ENCODE data around the gene CCDC178. TPM values are rescaled to one million over a fixed set of nuclear protein-coding genes. Genes with fewer than 3 reads are reported as not detected.

Gene CCDC178
- total RNA-seq, 1 experiment from 2014 or later, result not detected

DNA sequence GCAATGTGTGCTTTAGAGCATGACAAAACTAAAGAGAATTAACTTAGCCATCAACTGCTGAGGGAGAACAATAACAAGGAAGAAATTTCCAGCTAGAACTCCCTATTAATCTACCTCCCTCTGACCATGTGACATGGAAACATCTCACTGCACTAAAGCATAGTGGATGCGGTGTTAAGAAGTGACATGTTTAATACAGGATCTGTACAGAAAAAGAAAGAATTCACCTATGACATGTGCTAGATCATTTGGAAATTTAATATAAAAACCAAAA, 465.4 kb downstream of the CCDC178 start:
- ChIA-PET RAD21 (ENCODE audit: low non-redundant PET in 1 of 2, low total read pairs in 2 of 2, uncharacterized antibody in 2 of 2, unreplicated experiment in 2 of 2) (no interaction called here), POLR2A (no interaction called here), CTCF (no interaction called here)
- Histone ChIP-seq H4K20me1 (ENCODE audit: insufficient read depth) (no peaks in the 10 kb centered on the region), H3K9me3 (ENCODE audit: control insufficient read depth in 1 of 2, insufficient read depth in 1 of 2, low read depth in 1 of 2, low read length in 2 of 2) (peaks cover 0 to 4% of the 10 kb centered on the region in 2 experiments; a peak in 2 of 4 replicates), H3K4me1 (ENCODE audit: control insufficient read depth in 1 of 2, insufficient read depth in 2 of 2, low read length in 2 of 2) (no peaks in the 10 kb centered on the region), H3K27me3 (ENCODE audit: insufficient read depth, low read length) (no peaks in the 10 kb centered on the region), H3K4me2 (ENCODE audit: low read length) (no peak overlapping the region), H3K9ac (ENCODE audit: low read length) (no peak overlapping the region), H3K27ac (ENCODE audit: low read depth, low read length) (no peak overlapping the region), H2AFZ (ENCODE audit: low read depth, low read length, poor library complexity, severe bottlenecking) (no peak overlapping the region), H3K4me3 (replicated peaks in 1 of 2; ENCODE audit: low read depth in 1 of 2, low read length in 2 of 2) (no peak overlapping the region), H3K9me2 (ENCODE audit: insufficient read depth) (no peaks in the 10 kb centered on the region), H3K36me3 (ENCODE audit: control insufficient read depth in 1 of 2, insufficient read depth in 2 of 2, low read length in 2 of 2) (no peaks in the 10 kb centered on the region), H3K79me2 (ENCODE audit: insufficient read depth, low read length) (no peaks in the 10 kb centered on the region)
- BruUV-seq (replicated peaks), result no TSS peak
- no peak for ATAC-seq
- TF ChIP-seq SRF (IDR thresholded peaks at IDR 0.05; ENCODE audit: low read depth) (no peak), ELF1 (IDR thresholded peaks at IDR 0.05; ENCODE audit: borderline replicate concordance, low read depth) (no peak), CBX3 (IDR thresholded peaks at IDR 0.05; ENCODE audit: low read depth) (no peak), POLR2A (IDR thresholded peaks at IDR 0.05; ENCODE audit: borderline replicate concordance, extremely low read depth, insufficient read depth, insufficient read length) (no peak), CEBPB (IDR thresholded peaks at IDR 0.05; ENCODE audit: low read depth) (no peak), EGR1 (IDR thresholded peaks at IDR 0.05; ENCODE audit: low read depth) (no peak), ZNF274 (IDR thresholded peaks at IDR 0.05; ENCODE audit: low read depth, low read length) (no peak), JUND (IDR thresholded peaks at IDR 0.05) (no peak), FOSL1 (IDR thresholded peaks at IDR 0.05; ENCODE audit: low read depth) (no peak), TCF7L2 (IDR thresholded peaks at IDR 0.05; ENCODE audit: borderline replicate concordance, extremely low read depth, insufficient read depth, insufficient read length) (no peak), SP1 (IDR thresholded peaks at IDR 0.05; ENCODE audit: low read depth) (no peak)
- TF ChIP-seq, protein P1, sequence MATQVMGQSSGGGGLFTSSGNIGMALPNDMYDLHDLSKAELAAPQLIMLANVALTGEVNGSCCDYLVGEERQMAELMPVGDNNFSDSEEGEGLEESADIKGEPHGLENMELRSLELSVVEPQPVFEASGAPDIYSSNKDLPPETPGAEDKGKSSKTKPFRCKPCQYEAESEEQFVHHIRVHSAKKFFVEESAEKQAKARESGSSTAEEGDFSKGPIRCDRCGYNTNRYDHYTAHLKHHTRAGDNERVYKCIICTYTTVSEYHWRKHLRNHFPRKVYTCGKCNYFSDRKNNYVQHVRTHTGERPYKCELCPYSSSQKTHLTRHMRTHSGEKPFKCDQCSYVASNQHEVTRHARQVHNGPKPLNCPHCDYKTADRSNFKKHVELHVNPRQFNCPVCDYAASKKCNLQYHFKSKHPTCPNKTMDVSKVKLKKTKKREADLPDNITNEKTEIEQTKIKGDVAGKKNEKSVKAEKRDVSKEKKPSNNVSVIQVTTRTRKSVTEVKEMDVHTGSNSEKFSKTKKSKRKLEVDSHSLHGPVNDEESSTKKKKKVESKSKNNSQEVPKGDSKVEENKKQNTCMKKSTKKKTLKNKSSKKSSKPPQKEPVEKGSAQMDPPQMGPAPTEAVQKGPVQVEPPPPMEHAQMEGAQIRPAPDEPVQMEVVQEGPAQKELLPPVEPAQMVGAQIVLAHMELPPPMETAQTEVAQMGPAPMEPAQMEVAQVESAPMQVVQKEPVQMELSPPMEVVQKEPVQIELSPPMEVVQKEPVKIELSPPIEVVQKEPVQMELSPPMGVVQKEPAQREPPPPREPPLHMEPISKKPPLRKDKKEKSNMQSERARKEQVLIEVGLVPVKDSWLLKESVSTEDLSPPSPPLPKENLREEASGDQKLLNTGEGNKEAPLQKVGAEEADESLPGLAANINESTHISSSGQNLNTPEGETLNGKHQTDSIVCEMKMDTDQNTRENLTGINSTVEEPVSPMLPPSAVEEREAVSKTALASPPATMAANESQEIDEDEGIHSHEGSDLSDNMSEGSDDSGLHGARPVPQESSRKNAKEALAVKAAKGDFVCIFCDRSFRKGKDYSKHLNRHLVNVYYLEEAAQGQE (IDR thresholded peaks at IDR 0.05; ENCODE audit: low read depth), result no peak
- TF ChIP-seq, protein P2, sequence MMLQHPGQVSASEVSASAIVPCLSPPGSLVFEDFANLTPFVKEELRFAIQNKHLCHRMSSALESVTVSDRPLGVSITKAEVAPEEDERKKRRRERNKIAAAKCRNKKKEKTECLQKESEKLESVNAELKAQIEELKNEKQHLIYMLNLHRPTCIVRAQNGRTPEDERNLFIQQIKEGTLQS (IDR thresholded peaks at IDR 0.05), result no peak
- TF ChIP-seq, protein P3, sequence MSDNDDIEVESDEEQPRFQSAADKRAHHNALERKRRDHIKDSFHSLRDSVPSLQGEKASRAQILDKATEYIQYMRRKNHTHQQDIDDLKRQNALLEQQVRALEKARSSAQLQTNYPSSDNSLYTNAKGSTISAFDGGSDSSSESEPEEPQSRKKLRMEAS (IDR thresholded peaks at IDR 0.05), result no peak
- DNase-seq (ENCODE audit: low read depth, low spot score), result no peak
- intact Hi-C loops (cut with micrococcal nuclease), result no loop called here

Data from HCT116 (cell line).